ENCODE results near the gene MFF.

MFF gene

GRCh38 chr2:227337442-227337841 is 12.4 kb downstream of the MFF start:
- DNase-seq (ENCODE audit: extremely low read depth, insufficient read length), result no peak
- no peak for TF ChIP-seq CTCF (IDR thresholded peaks at IDR 0.05; ENCODE audit: insufficient read depth, low read length, poor library complexity, severe bottlenecking)
- Histone ChIP-seq H3K27me3 (replicated peaks; ENCODE audit: control insufficient read depth, insufficient read depth, low read length) (no peaks in the 10 kb centered on the region), H3K36me3 (ENCODE audit: control insufficient read depth, insufficient read depth, low read length) (peaks cover 13% of the 10 kb centered on the region), H3K4me3 (replicated peaks; ENCODE audit: low read depth, low read length) (no peak overlapping the region)

- no peak overlapping the region for H3K4me3 ChIP-seq (replicated peaks; ENCODE audit: low read depth, low read length)
- no peak for TF ChIP-seq CTCF (IDR thresholded peaks at IDR 0.05; ENCODE audit: insufficient read depth, low read length, poor library complexity, severe bottlenecking)
- no peaks in the 10 kb centered on the region for H3K27me3 ChIP-seq (replicated peaks; ENCODE audit: control insufficient read depth, insufficient read depth, low read length)
- H3K36me3 ChIP-seq (ENCODE audit: control insufficient read depth, insufficient read depth, low read length), result peaks cover 11% of the 10 kb centered on the region
- no peak for DNase-seq (ENCODE audit: extremely low read depth, insufficient read length)
These were observed 14.1 kb downstream of the MFF start for GRCh38 chr2:227339098-227339599.

- Histone ChIP-seq H3K27me3 (replicated peaks; ENCODE audit: control insufficient read depth, insufficient read depth, low read length) (no peaks in the 10 kb centered on the region), H3K4me3 (replicated peaks; ENCODE audit: low read depth, low read length) (no peak overlapping the region), H3K36me3 (ENCODE audit: control insufficient read depth, insufficient read depth, low read length) (peaks cover 10% of the 10 kb centered on the region)
- no peak for DNase-seq (ENCODE audit: extremely low read depth, insufficient read length)
- TF ChIP-seq CTCF (IDR thresholded peaks at IDR 0.05; ENCODE audit: insufficient read depth, low read length, poor library complexity, severe bottlenecking), result no peak
These were observed 15.1 kb downstream of the MFF start for GRCh38 chr2:227340106-227340505.

GRCh38 chr2:227341553-227341952 is 16.5 kb downstream of the MFF start:
- Histone ChIP-seq H3K36me3 (ENCODE audit: control insufficient read depth, insufficient read depth, low read length) (peaks cover 4% of the 10 kb centered on the region), H3K27me3 (replicated peaks; ENCODE audit: control insufficient read depth, insufficient read depth, low read length) (no peaks in the 10 kb centered on the region), H3K4me3 (replicated peaks; ENCODE audit: low read depth, low read length) (no peak overlapping the region)
- DNase-seq (ENCODE audit: extremely low read depth, insufficient read length), result no peak
- no peak for TF ChIP-seq CTCF (IDR thresholded peaks at IDR 0.05; ENCODE audit: insufficient read depth, low read length, poor library complexity, severe bottlenecking)

- no peaks in the 10 kb centered on the region for H3K27me3 ChIP-seq (replicated peaks; ENCODE audit: control insufficient read depth, insufficient read depth, low read length)
- peaks cover 3% of the 10 kb centered on the region for H3K36me3 ChIP-seq (ENCODE audit: control insufficient read depth, insufficient read depth, low read length)
- TF ChIP-seq CTCF (IDR thresholded peaks at IDR 0.05; ENCODE audit: insufficient read depth, low read length, poor library complexity, severe bottlenecking), result no peak
- no peak for DNase-seq (ENCODE audit: extremely low read depth, insufficient read length)
- no peak overlapping the region for H3K4me3 ChIP-seq (replicated peaks; ENCODE audit: low read depth, low read length)
These were observed 19.2 kb downstream of the MFF start for GRCh38 chr2:227344231-227344630.

- Histone ChIP-seq H3K27me3 (replicated peaks; ENCODE audit: control insufficient read depth, insufficient read depth, low read length) (no peaks in the 10 kb centered on the region), H3K36me3 (ENCODE audit: control insufficient read depth, insufficient read depth, low read length) (no peaks in the 10 kb centered on the region; the same call in 1 of the 2 replicates), H3K4me3 (replicated peaks; ENCODE audit: low read depth, low read length) (no peak overlapping the region)
- TF ChIP-seq CTCF (IDR thresholded peaks at IDR 0.05; ENCODE audit: insufficient read depth, low read length, poor library complexity, severe bottlenecking), result no peak
- no peak for DNase-seq (ENCODE audit: extremely low read depth, insufficient read length)
These were observed 22.1 kb downstream of the MFF start for GRCh38 chr2:227347117-227347516.
